ENCODE measurements around the gene GALNT9.

Gene GALNT9

DNA sequence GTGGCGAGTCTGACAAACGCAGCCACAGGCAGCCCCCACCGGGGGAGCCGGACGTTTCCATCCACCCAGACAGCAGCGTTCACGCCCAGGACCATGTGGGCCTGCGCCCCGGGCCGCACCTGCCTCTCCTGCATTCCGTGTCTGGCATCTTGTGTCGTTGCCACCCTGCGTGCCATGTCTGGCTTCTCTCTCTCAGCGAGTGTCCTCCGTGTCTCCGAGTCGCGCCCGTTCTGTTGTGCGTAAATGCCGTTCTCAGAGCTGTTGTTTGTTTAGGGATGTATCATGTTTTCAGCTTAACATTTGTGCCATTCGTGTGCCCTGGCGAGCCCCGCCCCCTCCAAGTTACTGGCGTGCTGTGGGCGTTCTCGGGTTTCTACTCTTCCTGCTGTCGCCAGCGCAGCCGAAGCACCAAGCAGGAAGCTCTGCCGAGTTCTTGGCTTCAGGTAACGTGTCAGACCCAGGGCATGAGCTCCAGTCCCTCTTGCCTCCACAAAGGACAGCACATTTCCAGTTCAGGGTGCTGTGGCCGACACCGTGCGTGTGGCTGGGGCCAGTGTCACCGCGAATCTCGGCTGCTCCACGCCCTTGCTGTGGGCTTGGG lies 150.5 kb downstream of the GALNT9 start:
- no peak for DNase-seq

GRCh38 chr12:132178316-132178715 lies 151.1 kb downstream of the GALNT9 start:
- DNase-seq: no peak

DNA sequence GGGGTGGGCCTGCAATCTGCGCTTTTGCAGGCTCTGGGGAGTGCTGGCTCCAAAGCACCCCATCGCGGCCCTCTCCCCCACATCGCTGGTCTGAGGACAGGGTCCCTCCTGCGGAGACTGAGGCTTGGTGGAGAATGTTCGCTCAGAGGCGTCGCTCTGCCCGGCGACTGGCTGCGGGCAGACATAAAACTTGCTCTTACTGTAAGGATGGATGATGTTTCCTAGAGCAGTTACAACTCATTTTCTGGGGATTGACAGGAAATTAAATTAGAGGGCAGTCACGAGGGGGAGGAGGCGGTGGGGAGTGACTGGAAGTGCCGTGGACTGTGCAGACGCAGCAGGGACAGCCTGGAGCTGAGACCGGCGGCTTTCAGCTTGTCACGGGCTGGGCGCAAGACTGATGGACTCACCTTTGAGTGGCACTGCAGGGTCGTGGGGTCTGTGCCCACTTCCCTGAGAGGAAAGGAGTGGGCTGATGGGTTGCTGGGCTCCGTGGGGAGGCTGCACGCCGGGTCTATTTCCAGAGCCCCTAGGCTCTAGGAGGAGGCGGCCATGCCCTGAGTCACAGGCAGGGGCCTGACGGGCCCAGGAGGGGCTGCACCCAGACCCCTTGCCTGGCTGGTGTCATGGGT lies 152.4 kb downstream of the GALNT9 start:
- no peak for DNase-seq

- no peak for DNase-seq
Measured at GRCh38 chr12:132176385-132176919, 152.9 kb downstream of the GALNT9 start.

DNA sequence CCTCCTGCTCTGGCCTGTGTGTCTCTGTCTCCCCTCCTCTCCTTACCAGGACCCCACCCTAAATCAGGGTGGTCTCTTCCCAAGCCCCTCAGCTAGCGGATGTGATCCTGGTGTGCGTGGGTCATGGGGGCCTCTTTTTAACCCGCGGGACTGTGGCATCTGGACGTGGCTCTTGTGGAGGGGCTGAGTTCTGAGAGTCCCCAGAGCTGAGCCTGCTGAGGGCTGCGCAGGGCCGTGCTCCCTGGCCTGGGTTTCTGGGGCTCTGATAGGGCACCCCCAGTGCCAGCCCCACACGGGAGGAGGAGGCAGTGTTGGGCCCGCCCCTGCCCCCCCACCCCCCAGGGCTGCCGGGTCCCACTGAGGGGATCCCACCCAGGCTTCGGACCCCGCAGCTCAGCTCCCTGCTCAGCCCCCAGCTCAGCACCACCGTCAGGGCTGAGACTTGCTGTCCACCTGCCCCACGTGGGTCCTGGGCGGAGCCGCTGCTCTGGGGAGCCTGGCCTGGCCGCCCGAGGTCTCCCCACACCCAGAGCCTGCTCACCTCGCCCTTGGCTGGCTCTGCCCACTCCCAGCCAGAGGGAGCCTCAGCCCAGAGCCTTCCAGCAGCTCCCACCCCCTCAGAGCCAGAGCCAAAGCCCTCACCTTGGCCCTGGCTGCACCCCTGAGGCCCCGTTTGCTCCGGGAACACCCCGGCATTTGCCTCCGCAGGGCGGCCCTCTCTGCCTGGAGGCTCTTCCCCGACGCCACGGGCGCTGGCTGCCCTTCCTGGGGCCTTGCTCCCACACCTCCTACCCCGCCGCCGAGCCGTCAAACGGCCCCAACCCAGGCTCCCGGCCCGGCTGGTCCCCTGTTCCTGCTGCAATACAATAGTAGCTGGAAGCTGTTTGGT lies 153.6 kb downstream of the GALNT9 start:
- no peak for DNase-seq

GRCh38 chr12:132174839-132175490 lies 154.4 kb downstream of the GALNT9 start:
- DNase-seq: no peak

- DNase-seq: no peak
Measured at GRCh38 chr12:132174015-132174838, 155.2 kb downstream of the GALNT9 start.

DNA sequence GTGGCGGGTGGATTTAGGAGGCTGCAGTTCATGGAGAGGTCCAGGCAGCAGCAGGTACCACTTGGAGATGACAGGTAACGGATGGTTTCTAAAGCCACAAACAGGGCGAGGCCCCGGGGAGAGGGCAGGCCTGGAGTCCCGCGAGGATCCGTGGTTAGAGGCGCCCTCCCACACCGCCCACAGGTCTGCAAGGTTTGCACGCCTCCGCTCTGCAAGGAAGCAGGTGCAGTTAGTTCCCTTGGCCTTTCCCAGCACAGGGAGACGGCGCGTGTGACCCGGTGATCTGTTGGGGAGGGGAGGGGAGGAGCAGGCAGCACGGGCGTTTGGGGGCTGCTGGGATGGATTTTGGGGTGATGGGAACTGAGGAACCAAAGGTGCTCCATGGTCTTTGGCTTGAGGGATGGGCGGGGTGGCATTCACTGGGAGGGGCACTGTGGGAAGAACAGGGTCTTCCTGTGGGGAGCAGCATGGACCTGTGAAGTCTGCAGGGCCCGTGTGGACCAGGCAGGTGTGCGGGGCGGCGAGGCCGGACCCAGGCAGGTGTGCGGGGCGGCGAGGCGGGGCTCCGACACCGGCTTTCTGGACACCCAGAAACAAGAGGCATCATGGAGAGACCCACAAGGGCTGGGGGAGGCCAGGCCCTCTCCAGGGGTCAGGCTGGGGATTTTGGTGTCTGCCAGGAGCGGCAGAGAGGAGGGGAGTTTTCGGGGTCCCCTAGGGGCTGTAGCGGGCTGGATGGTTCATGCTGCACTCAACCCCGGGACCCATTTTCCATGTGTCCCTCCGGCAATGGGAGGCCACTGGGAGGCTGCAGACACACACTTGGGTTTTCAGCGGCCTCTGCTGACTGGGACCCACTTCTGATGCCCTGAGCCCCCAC lies 156.0 kb downstream of the GALNT9 start:
- no peak for DNase-seq

- no peak for DNase-seq
Measured at GRCh38 chr12:132172619-132173018, 156.8 kb downstream of the GALNT9 start.

- no peak for DNase-seq
Measured at GRCh38 chr12:132171968-132172521, 157.3 kb downstream of the GALNT9 start.

- no peak for DNase-seq
Measured at GRCh38 chr12:132171293-132171967, 158.0 kb downstream of the GALNT9 start.

- DNase-seq: no peak
Measured at GRCh38 chr12:132170637-132171292, 158.6 kb downstream of the GALNT9 start.

GRCh38 chr12:132170094-132170636 lies 159.2 kb downstream of the GALNT9 start:
- no peak for DNase-seq

DNA sequence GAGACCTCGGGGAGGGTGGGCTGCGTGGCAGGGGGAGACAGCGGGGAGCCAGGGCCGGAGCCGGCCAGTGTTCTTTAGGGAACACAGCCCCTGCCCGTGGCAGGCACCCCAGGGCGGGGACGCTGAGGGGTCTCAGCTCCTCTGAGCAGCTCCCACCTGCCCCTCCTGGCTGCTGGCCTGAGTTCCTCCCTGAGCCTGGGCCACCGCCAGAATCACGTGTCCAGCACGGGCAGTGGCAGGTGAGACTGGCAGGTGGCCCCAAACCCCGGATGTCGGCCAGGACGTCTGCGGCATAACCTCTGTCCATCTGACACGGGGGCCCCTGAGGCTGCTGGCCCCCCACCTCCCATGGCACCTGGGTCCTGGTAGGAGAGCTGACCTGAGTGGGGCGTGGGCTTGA lies 160.0 kb downstream of the GALNT9 start:
- no peak for DNase-seq

GRCh38 chr12:132168311-132169031 lies 160.9 kb downstream of the GALNT9 start:
- DNase-seq: no peak

- no peak for DNase-seq
Measured at GRCh38 chr12:132167611-132168310, 161.6 kb downstream of the GALNT9 start.

DNA sequence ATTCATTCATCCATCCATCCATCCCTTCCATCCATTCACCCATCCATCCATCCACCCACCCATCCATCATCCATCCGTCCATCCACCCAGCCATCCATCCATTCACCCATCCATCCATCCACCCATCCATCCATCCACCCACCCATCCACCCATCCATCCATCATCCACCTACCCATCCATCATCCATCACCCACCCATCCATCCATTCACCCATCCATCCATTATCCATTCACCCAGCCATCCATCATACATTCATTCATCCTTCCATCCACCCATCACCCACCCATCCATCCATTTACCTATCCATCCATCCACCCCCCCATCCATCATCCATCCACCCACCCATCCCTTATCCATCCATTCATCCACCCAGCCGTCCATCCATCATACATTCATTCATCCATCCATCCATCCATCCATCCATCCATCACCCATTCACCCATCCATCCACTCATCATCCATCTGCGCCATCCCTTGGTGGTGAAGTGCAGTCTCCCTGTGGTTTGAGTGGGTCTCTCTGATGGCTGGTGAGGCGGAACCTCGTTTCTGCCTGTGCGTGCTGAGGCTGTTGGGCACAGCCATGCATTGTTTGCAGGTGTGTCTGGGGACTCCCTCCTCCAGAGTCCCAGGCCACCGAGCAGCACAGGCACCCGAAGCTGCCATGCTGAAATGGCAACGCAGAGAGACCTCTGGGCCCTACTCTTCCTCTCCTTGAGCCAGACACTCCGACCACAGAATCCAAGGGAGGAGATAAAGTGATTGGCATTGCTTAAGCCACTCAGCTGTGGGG lies 162.4 kb downstream of the GALNT9 start:
- DNase-seq: no peak
